H1 (cell line): Measurements from ENCODE around the gene KCNMA1. TPM values are rescaled to one million over a fixed set of nuclear protein-coding genes. Genes with fewer than 3 reads are reported as not detected.
A peak's percentile ranks its signal among the peaks of the same experiment; 100 is the strongest.

Experiments
- CTCF ChIA-PET: fragments of 300-600 bp; sonication (Branson Sonifier 250); formaldehyde crosslinking; loops from one replicate; lab custom pipeline; 2021; ENCODE audit not compliant: partially characterized antibody; lab: Charles Lee
- POLR2A ChIA-PET: fragments of 300-600 bp; sonication (Branson Sonifier 250); formaldehyde crosslinking; loops from one replicate; lab custom pipeline; 2021; ENCODE audit warnings: inconsistent platforms; ENCODE audit not compliant: partially characterized antibody; lab: Charles Lee
- DNase-seq, 2 experiments: peaks; one replicate each; pipeline versions ENCODE4 v3.0.0 to v3.0.0-alpha.2; 2010 to 2022; ENCODE audit warnings: low spot score in 2 of 2, low read depth in 1 of 2, mixed read lengths in 1 of 2
- FAIRE-seq: peaks from 2 replicates; lab custom pipeline; 2011; peaks lifted over from hg19 to GRCh38; lab: Jason Lieb, UNC
- H2AFZ ChIP-seq: 2 replicates; pipeline ENCODE4 v1.8.1; 2012; ENCODE audit warnings: low read length, inconsistent platforms
- H2AK5ac ChIP-seq: 2 replicates; pipeline ENCODE4 v1.6.1; 2013; ENCODE audit warnings: low read depth, low read length
- H2BK120ac ChIP-seq: replicated peaks from 2 replicates; pipeline ENCODE3; 2013; ENCODE audit warnings: low read depth, low read length, inconsistent platforms
- H2BK12ac ChIP-seq: 2 replicates; pipeline ENCODE4 v1.6.1; 2013; ENCODE audit warnings: low read depth, low read length
- H2BK15ac ChIP-seq: 2 replicates; pipeline ENCODE4 v1.6.1; 2013; ENCODE audit warnings: low read length
- H2BK20ac ChIP-seq: 2 replicates; pipeline ENCODE4 v1.6.1; 2013; ENCODE audit warnings: low read length
- H2BK5ac ChIP-seq: 2 replicates; pipeline ENCODE4 v1.6.1; 2013; ENCODE audit warnings: low read depth, low read length
- H3K14ac ChIP-seq: 2 replicates; pipeline ENCODE4 v1.6.1; 2013; ENCODE audit warnings: inconsistent platforms; ENCODE audit not compliant: insufficient read length
- H3K18ac ChIP-seq: 2 replicates; pipeline ENCODE4 v1.6.1; 2013; ENCODE audit warnings: low read length; ENCODE audit errors: extremely low read depth
- H3K23ac ChIP-seq: 2 replicates; pipeline ENCODE4 v1.6.1; 2013; ENCODE audit warnings: inconsistent platforms; ENCODE audit not compliant: insufficient read length
- H3K23me2 ChIP-seq: 2 replicates; pipeline ENCODE4 v1.6.1; 2013; ENCODE audit warnings: low read depth, low read length
- H3K27ac ChIP-seq: 2 replicates; pipeline ENCODE4 v1.6.1; 2011; ENCODE audit warnings: low read depth, low read length, inconsistent platforms
- H3K27me3 ChIP-seq, 4 experiments: replicated peaks in 1 of 4; 1 replicate in 1 of 4; 2 replicates in 3 of 4; pipeline versions ENCODE4 v1.6.1 to v1.8.1; 2011 to 2013; ENCODE audit warnings: low read length in 3 of 4, mild to moderate bottlenecking in 3 of 4, inconsistent platforms in 2 of 4, mixed read lengths in 2 of 4, moderate library complexity in 1 of 4; ENCODE audit not compliant: control insufficient read depth in 3 of 4, insufficient read depth in 3 of 4; ENCODE audit errors: extremely low read depth in 1 of 4
- H3K36me3 ChIP-seq, 4 experiments: 2 replicates each; pipeline versions ENCODE4 v1.6.1 to v1.8.1; 2011 to 2013; ENCODE audit warnings: mild to moderate bottlenecking in 4 of 4, low read length in 3 of 4, moderate library complexity in 2 of 4, control low read depth in 1 of 4, inconsistent platforms in 1 of 4; ENCODE audit not compliant: insufficient read depth in 4 of 4, control insufficient read depth in 2 of 4
- H3K4ac ChIP-seq: replicated peaks from 2 replicates; pipeline ENCODE3; 2013; ENCODE audit warnings: low read length, low read depth, mixed read lengths, inconsistent platforms; ENCODE audit not compliant: insufficient read length
- H3K4me1 ChIP-seq, 4 experiments: replicated peaks in 1 of 4; 1 replicate in 1 of 4; 2 replicates in 3 of 4; pipeline versions ENCODE4 v1.6.1 to v1.8.1; 2011 to 2013; ENCODE audit warnings: low read length in 3 of 4, inconsistent platforms in 2 of 4, mixed read lengths in 1 of 4; ENCODE audit not compliant: insufficient read depth in 4 of 4, control insufficient read depth in 3 of 4
- H3K4me2 ChIP-seq, 2 experiments: 2 replicates each; pipeline versions ENCODE4 v1.6.1 to v1.8.1; 2011 to 2013; ENCODE audit warnings: low read depth in 2 of 2, low read length in 2 of 2, control low read depth in 1 of 2, inconsistent platforms in 1 of 2, mild to moderate bottlenecking in 1 of 2; ENCODE audit not compliant: insufficient read depth in 1 of 2
- H3K4me3 ChIP-seq, 4 experiments: fragments of 200-600, 300-600 bp in 1 of 4; sonication (generic), shearing (Covaris generic), sonication (Bioruptor Twin) in 1 of 4; 2 replicates each; pipeline versions ENCODE4 v1.5.1 to v1.8.1; 2011 to 2016; ENCODE audit warnings: low read length in 4 of 4, low read depth in 3 of 4, control low read depth in 2 of 4, inconsistent platforms in 2 of 4, mild to moderate bottlenecking in 2 of 4, mixed read lengths in 1 of 4, moderate library complexity in 1 of 4; ENCODE audit not compliant: insufficient read depth in 2 of 4; ENCODE audit errors: extremely low read depth in 1 of 4
- H3K56ac ChIP-seq: replicated peaks from 2 replicates; pipeline ENCODE3; 2013; ENCODE audit warnings: low read depth, mild to moderate bottlenecking, mixed read lengths, low read length, inconsistent platforms; ENCODE audit not compliant: insufficient read length
- H3K79me1 ChIP-seq: 2 replicates; pipeline ENCODE4 v1.6.1; 2013; ENCODE audit warnings: low read depth, low read length, control low read depth
- H3K79me2 ChIP-seq, 2 experiments: 2 replicates each; pipeline versions ENCODE4 v1.6.1 to v1.8.1; 2012 to 2013; ENCODE audit warnings: low read length in 2 of 2, mild to moderate bottlenecking in 2 of 2, inconsistent platforms in 1 of 2; ENCODE audit not compliant: insufficient read depth in 2 of 2, control insufficient read depth in 1 of 2
- H3K9ac ChIP-seq, 4 experiments: replicated peaks in 1 of 4; 1 replicate in 1 of 4; 2 replicates in 3 of 4; pipeline versions ENCODE4 v1.6.1 to v1.8.1; 2011 to 2013; ENCODE audit warnings: low read depth in 3 of 4, low read length in 3 of 4, control low read depth in 2 of 4, mild to moderate bottlenecking in 2 of 4, moderate library complexity in 2 of 4, inconsistent platforms in 1 of 4; ENCODE audit errors: extremely low read depth in 1 of 4
- H3K9me3 ChIP-seq, 2 experiments: 2 replicates each; pipeline versions ENCODE4 v1.6.1 to v1.8.1; 2012 to 2013; ENCODE audit warnings: mild to moderate bottlenecking in 2 of 2, moderate library complexity in 2 of 2, control low read depth in 1 of 2, inconsistent platforms in 1 of 2, low read depth in 1 of 2, low read length in 1 of 2, mixed read lengths in 1 of 2; ENCODE audit not compliant: insufficient read depth in 2 of 2
- H4K20me1 ChIP-seq, 2 experiments: replicated peaks in 1 of 2; 2 replicates each; pipeline versions ENCODE3 to v1.8.1; 2011 to 2013; ENCODE audit warnings: inconsistent platforms in 2 of 2, low read length in 2 of 2, mild to moderate bottlenecking in 1 of 2; ENCODE audit not compliant: insufficient read depth in 2 of 2, control insufficient read depth in 1 of 2
- H4K5ac ChIP-seq: 2 replicates; pipeline ENCODE4 v1.6.1; 2013; ENCODE audit warnings: low read length, low read depth, mixed read lengths, inconsistent platforms; ENCODE audit not compliant: insufficient read length
- H4K8ac ChIP-seq: 2 replicates; pipeline ENCODE4 v1.8.0; 2013; ENCODE audit warnings: mild to moderate bottlenecking, moderate library complexity, low read length, inconsistent platforms; ENCODE audit not compliant: insufficient read depth; ENCODE audit errors: extremely low read depth
- H4K91ac ChIP-seq: replicated peaks from 2 replicates; pipeline ENCODE3; 2013; ENCODE audit warnings: low read length, mixed read lengths, inconsistent platforms; ENCODE audit not compliant: insufficient read length
- ASH2L ChIP-seq: fragments of 200-600, 300-600 bp; sonication (generic); IDR thresholded peaks from one replicate; pipeline ENCODE4 v1.7.1; 2017; ENCODE audit warnings: low read length
- ATF3 ChIP-seq: IDR thresholded peaks from 2 replicates; pipeline ENCODE4 v1.6.1; 2011; ENCODE audit warnings: low read depth, mild to moderate bottlenecking, low read length; ENCODE audit not compliant: insufficient read depth
- BCL11A ChIP-seq, 2 experiments: IDR thresholded peaks; one replicate each; pipeline ENCODE4 v1.6.1; 2011; ENCODE audit warnings: low read depth in 2 of 2, low read length in 2 of 2, mild to moderate bottlenecking in 2 of 2
- BRCA1 ChIP-seq: IDR thresholded peaks from 2 replicates; pipeline ENCODE4 v1.6.1; 2012; ENCODE audit warnings: low read depth, low read length, improper control_type of control experiment
- EGR1 ChIP-seq: IDR thresholded peaks from 2 replicates; pipeline ENCODE4 v1.6.1; 2011; ENCODE audit warnings: low read depth, low read length, borderline replicate concordance
- KDM4A ChIP-seq: IDR thresholded peaks from one replicate; pipeline ENCODE4 v1.7.1; 2012; ENCODE audit warnings: low read depth, mild to moderate bottlenecking, moderate library complexity, low read length, inconsistent platforms; ENCODE audit not compliant: severe bottlenecking
- POU5F1 ChIP-seq: IDR thresholded peaks from 2 replicates; pipeline ENCODE4 v1.6.1; 2011; ENCODE audit warnings: low read depth, mild to moderate bottlenecking, low read length, moderate library complexity
- RFX5 ChIP-seq: IDR thresholded peaks from 2 replicates; pipeline ENCODE4 v1.6.1; 2011; ENCODE audit warnings: low read depth, low read length, improper control_type of control experiment, borderline replicate concordance
- SP1 ChIP-seq: IDR thresholded peaks from 2 replicates; pipeline ENCODE4 v1.6.1; 2011; ENCODE audit warnings: low read depth, low read length
- SP2 ChIP-seq: IDR thresholded peaks from 2 replicates; pipeline ENCODE4 v1.6.1; 2012; ENCODE audit warnings: mild to moderate bottlenecking, low read length, inconsistent platforms
- WGBS, 2 experiments: shearing (Covaris generic) in 1 of 2; methylation state at CpG; one replicate each; pipeline versions ENCODE4 v1.1.6 to v1.1.7; 2013 to 2015; ENCODE audit warnings: low lambda C conversion rate in 2 of 2, mixed read lengths in 2 of 2, inconsistent platforms in 1 of 2, low coverage in 1 of 2, missing lambda C conversion rate in 1 of 2; ENCODE audit not compliant: insufficient replicate concordance in 2 of 2, insufficient coverage in 1 of 2, insufficient read length in 1 of 2; ENCODE audit errors: extremely low coverage in 1 of 2, missing lambda C conversion rate in 1 of 2; 5-methylcytosine and 5-hydroxymethylcytosine counted together
- polyA plus RNA-seq, 7 experiments: library from polyadenylated mRNA; depleted of rRNA in 3 of 7; stranded (reverse) in 5 of 7; unstranded in 2 of 7; fragments of >200 nt in 5 of 7; fragments of 200-250 nt in 2 of 7; gene quantifications; 1 replicate in 5 of 7; 2 replicates in 1 of 7; 4 replicates in 1 of 7; pipeline versions ENCODE4 v1.2.1 to v1.2.3, GENCODE V29; 2011 to 2013; ENCODE audit warnings: missing spikeins in 2 of 7, mixed read lengths in 2 of 7
- total RNA-seq: library from RNA; stranded (reverse); fragmentation: NEBNext Ultra II Directional; extraction: Animal tissue kit (Norgen Biotek cat#: 25700); gene quantifications from 2 replicates; pipeline ENCODE4 v1.2.1, GENCODE V29; 2021

Gene KCNMA1
- total and polyA plus RNA-seq, 2 of the 8 experiments (the other 6 are each of a cell fraction or from before 2014, with no cell fraction given) = 10.2 to 11.1 TPM

- H3K27me3 ChIP-seq = no peaks in the 10 kb centered on the region
- H2AK5ac ChIP-seq = no peak overlapping the region; the same call in 1 of the 2 replicates
- H3K36me3 ChIP-seq = no peaks in the 10 kb centered on the region
- no peaks in the 10 kb centered on the region for H3K79me2 ChIP-seq
- no peak overlapping the region for H4K91ac ChIP-seq
- no peaks in the 10 kb centered on the region for H4K20me1 ChIP-seq
- CTCF ChIA-PET = interaction anchor here (0.6 to 2.3 kb wide), 5 partner anchors 12 to 164 kb away, joined by 3 to 6 read pairs (median 5); no protein-coding TSS in a partner anchor
- H4K5ac ChIP-seq = no peak overlapping the region
- no peak overlapping the region for H2AFZ ChIP-seq
- POLR2A ChIA-PET = interaction anchor here (0.6 to 0.7 kb wide), 3 partner anchors 9 to 380 kb away, joined by 3 to 4 read pairs (median 3); no protein-coding TSS in a partner anchor
- no peaks in the 10 kb centered on the region for H3K9me3 ChIP-seq
- H3K56ac ChIP-seq = no peak overlapping the region
- no peak overlapping the region for H3K9ac ChIP-seq
- peaks cover 0 to 3% (median 0%) of the 10 kb centered on the region in 4 experiments; a peak in 1 of 7 replicates for H3K4me1 ChIP-seq
- no peak overlapping the region for H4K8ac ChIP-seq
- no peak overlapping the region for H3K14ac ChIP-seq
- no peak overlapping the region for H2BK120ac ChIP-seq
- DNase-seq (no peak), FAIRE-seq (no peak)
- WGBS, 2 experiments = 85% methylated on average over 8 of the region's 8 CpGs; no CpG with 5 or more reads in 1 of the 2 experiments
- H3K18ac ChIP-seq = peak overlapping the region; percentile 38; the same call in 1 of the 2 replicates
- no peak overlapping the region for H3K4me3 ChIP-seq
- H3K27ac ChIP-seq = no peak overlapping the region
- H3K23ac ChIP-seq = no peak overlapping the region
- H2BK15ac ChIP-seq = 0 out of 2 replicates have a peak overlapping the region, but pooled peaks have one; percentile 10
- no peaks in the 10 kb centered on the region; the same call in 1 of the 2 replicates for H3K23me2 ChIP-seq
- no peak overlapping the region for H3K4me2 ChIP-seq
- H2BK20ac ChIP-seq = no peak overlapping the region
- no peak overlapping the region for H3K4ac ChIP-seq
- no peak for TF ChIP-seq ATF3
- no peak for TF ChIP-seq POU5F1
- TF ChIP-seq BCL11A (IDR thresholded peaks at IDR 0.05; ENCODE audit: low read depth in 2 of 2, low read length in 2 of 2) = no peak
- no peak for TF ChIP-seq RFX5
- TF ChIP-seq SP1 = no peak
- TF ChIP-seq ASH2L = no peak
- TF ChIP-seq EGR1 = no peak
- no peak for TF ChIP-seq BRCA1
- TF ChIP-seq SP2 = no peak
- TF ChIP-seq KDM4A = no peak
- no peaks in the 10 kb centered on the region for H3K79me1 ChIP-seq
- H2BK5ac ChIP-seq = no peak overlapping the region
- no peak overlapping the region for H2BK12ac ChIP-seq
Measured at GRCh38 chr10:77441353-77442166, 196.0 kb downstream of the KCNMA1 start.
